Measurements from ENCODE around the gene MKRN1. TPM values are rescaled to one million over a fixed set of nuclear protein-coding genes. Genes with fewer than 3 reads are reported as not detected.
"Not testable (repeated sequence)": the region's sequence is repeated elsewhere in the genome, so short reads cannot be mapped to it uniquely, and the experiment has no call there.

Gene MKRN1
- total RNA-seq, result 94.7 TPM
- long read RNA-seq, transcript MKRN1-202 (5 exons, 1,601 nt), result minor isoform, 47 of 510 reads
- long read RNA-seq, transcript MKRN1-201 (8 exons, 3,151 nt), result major isoform, 423 of 510 reads
- long read RNA-seq, partial matches to known transcripts, result 5 of 510 reads
- long read RNA-seq, other reads (novel, unspliced or antisense), result 33 of 510 reads

DNA sequence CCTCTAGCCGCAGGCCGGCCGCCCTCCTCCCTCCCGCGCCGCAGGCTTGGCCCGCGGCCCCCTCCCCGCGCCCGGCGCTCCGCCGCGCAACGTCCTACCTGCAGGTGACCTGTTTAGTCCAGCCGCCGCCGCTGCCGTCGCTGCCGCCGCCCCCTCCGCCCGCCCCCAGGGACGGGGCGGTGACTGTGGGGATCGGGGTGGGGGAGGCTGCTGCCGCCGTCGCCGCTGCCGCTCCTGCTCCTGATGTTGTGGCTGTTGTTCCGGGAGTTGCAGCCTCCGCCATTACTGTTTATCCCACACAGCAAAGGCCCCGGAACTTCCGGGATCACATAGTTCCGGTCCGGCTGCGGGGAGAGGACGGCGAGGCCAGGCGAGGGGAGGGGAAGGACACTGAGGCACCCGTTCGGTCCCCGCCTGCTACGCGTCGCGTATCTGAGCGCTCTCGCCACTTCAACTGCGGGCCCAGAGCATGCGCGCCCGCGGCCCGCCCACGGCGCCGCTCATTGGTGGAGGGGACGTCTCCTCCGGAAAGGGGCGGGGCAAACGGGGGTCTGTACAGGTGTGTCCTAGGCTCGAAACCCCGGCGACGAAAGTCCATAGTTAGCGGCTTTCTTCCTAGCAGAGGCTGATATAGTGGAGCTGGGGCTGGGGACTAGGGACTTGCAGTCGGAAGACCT, at the start of gene MKRN1:
MKRN1 (minus strand) TSS at position 444 of the 677 bp plus-strand sequence; CDS start at position 283, 161 bp downstream.
- intact Hi-C loops (cut with DNase I), result loop anchor here (5.0 kb wide), 1 partner anchor 173 kb away; no protein-coding TSS in a partner anchor
- ATAC-seq (ENCODE audit: poor library complexity), result peak; percentile 98
- peak; percentile 97 for DNase-seq

- ATAC-seq (ENCODE audit: poor library complexity), result no peak
Measured at GRCh38 chr7:140526787-140527664, 47.7 kb upstream of the MKRN1 start.

DNA sequence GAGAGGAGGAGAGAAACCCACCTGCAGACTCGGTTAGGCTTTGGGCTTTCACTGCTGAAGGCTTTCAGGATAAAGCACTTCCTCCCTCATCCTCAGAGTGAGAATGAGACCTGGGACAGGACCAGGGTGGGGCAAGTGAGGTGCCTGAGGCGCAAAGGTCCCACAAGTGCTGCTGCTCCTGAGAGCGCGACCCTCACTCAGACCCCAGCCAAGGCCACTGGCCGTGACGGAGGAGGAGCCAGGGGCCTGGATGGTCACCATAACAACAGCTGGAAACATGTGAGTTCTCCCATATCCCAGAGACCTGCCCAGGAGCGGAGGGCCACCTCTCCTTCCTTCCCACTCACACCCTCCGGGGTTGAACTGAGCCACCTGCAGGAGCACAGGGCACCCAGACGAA, 46.9 kb upstream of the MKRN1 start:
- DNase-seq (peak; percentile 13), ATAC-seq (ENCODE audit: poor library complexity) (no peak)
- intact Hi-C loops (cut with DNase I), result no loop called here

More at GRCh38 chr7:140526787-140527664, 47.7 kb upstream of the MKRN1 start:
- peak; percentile 35 for DNase-seq
- intact Hi-C loops (cut with DNase I), result no loop called here

DNA sequence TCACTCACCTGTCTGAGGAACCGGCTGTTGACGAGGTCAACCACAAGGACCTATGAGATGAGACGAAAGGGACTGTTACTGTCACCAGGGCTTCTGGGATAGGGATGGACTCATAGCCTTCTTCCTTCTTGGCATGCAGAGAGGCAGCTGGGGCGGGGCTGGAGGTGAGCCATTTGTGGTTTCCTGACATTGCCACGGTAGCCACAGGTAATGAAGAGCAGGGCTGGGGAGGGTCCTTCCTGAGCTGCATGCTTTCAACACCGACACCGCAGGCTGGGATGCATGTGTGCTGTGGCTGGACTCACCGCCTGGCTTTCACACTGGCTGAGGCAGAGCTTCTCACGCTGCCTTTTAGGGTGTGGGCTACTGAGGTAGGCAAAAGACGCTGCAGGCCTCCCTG, 46.4 kb upstream of the MKRN1 start:
- intact Hi-C loops (cut with DNase I), result no loop called here
- ATAC-seq (ENCODE audit: poor library complexity) (no peak), DNase-seq (peak; percentile 40)

- intact Hi-C loops (cut with DNase I), result no loop called here
- ATAC-seq (ENCODE audit: poor library complexity) (no peak), DNase-seq (no peak)
Measured at GRCh38 chr7:140521421-140521820, 42.1 kb upstream of the MKRN1 start.

DNA sequence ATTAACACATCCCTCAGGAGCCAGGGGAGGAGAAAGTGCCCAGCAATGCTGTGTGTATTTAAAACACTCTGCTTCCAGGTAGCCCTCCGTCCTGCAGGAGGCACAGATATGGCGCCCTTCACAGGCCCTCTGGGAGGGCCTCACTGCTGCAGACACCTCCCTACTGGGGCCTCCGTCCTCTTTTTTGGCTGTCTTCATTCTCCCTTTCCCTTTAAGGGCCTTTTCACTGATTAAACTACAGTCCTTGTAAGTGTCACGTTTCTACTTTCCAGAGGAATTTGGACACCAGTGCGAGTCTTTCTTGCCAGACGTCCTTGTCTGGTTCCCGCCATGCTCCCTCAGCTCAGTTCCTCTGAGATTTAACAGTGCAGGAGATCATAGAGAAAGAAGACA, 39.7 kb upstream of the MKRN1 start:
- peak; percentile 50 for ATAC-seq (ENCODE audit: poor library complexity)
- DNase-seq, result no peak
- intact Hi-C loops (cut with DNase I), result loop anchor here (2.0 to 5.0 kb wide), 2 partner anchors 48 to 134 kb away; no protein-coding TSS in a partner anchor

GRCh38 chr7:140518370-140519006, 39.2 kb upstream of the MKRN1 start:
- ATAC-seq (ENCODE audit: poor library complexity), result peak; percentile 22
- DNase-seq, result no peak
- intact Hi-C loops (cut with DNase I), result loop anchor here (2.0 to 5.0 kb wide), 2 partner anchors 49 to 134 kb away; no protein-coding TSS in a partner anchor

DNA sequence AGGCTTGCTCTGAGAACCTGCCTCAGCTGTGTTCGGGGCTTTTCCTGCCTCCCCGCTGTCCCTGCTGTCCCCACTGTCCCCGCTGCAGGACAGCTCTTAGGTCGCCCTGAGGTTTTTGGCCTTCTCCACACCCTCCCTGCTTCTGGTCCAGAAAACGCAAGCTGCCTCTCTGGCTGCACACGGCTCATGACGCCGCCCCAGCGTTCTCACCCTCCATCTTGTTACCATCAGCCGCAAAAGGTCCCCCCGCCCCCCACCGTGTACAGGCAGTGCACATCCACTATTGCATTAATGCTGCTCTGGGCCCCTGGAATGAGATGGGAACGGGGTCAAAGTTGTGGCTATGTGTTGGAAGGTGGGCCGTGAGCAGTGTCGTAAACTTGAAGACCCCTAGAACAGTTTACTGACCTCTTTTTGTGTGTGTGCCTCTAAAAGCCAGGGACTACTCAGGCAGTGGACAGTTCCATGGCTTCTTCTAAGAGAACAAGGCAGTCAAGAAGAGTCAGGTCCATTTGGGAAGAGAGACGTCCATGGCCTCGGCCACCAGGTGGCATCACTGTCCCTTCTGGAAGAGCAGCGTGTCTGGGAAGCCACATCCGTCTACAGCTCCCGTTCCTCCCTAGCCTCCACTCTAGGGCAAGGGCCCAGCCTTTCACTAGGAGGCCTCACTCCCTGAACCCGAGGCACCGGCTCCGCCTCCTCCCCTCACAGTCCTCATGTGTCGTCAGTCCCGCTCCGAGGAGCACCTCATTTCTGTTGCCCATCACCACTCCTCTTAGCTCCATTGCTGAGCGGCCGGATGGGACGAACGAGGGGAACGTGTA, 38.5 kb upstream of the MKRN1 start:
- peak; percentile 94 for DNase-seq
- peak; percentile 94 for ATAC-seq (ENCODE audit: poor library complexity)
- intact Hi-C loops (cut with DNase I), result loop anchor here (2.0 to 5.0 kb wide), 2 partner anchors 50 to 135 kb away; no protein-coding TSS in a partner anchor

- ATAC-seq (ENCODE audit: poor library complexity), result peak; percentile 37
- intact Hi-C loops (cut with DNase I), result no loop called here
- peak; percentile 71 for DNase-seq
Measured at GRCh38 chr7:140512317-140513000, 33.2 kb upstream of the MKRN1 start.

GRCh38 chr7:140509789-140510188, 30.5 kb upstream of the MKRN1 start:
- intact Hi-C loops (cut with DNase I), result no loop called here
- ATAC-seq (ENCODE audit: poor library complexity) (no peak), DNase-seq (no peak)

DNA sequence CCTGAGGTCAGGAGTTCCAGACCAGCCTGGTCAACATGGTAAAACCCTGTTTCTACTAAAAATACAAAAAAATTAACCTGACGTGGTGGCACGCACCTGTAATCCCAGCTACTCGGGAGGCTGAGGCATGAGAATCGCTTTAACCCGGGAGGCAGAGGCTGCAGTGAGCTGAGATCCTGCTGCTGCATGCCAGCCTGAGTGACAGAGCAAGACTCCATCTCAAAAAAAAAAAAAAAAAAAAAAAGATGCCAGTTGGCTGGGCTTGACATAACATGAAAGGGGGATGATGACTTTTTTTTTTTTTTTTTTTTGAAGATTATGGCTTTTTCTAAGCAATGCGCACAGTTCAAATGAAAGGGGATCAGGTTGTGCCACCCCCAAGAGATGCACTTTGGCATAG, 28.3 kb upstream of the MKRN1 start:
- intact Hi-C loops (cut with DNase I); DNase-seq: not testable (repeated sequence)
- ATAC-seq (ENCODE audit: poor library complexity), result peak; percentile 22

DNA sequence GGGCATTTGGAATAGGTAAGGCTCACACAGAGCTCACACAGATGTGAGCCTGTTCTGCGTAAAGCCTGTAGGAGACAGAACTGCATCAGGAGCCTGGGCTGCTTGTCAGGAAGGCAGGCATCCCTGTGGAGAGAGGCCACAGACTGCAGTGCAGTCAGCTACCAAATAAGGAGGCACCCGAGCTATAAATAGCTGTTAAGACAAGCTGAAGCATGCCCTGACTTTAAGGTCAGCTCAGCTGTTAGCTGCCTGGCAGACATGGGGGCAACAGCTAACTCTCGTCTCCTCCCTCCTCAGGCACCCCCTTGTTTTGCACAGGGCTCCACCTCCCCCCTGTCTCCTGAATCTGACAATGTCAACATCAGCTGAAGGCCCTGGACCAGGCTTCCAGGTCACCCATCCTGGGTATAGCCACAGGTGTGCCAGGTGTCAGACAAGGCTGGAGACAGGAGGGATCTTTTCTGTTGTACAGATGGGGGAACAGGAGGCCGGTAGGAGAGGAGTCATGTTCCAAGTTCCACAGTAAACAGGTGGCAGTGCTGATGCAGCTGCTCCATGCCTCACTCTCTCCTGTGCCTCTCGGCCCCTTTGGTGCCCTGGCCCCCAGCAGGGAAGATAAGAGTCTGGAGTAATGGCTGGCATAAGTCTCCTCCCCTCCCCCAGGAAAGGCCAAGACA, 27.6 kb upstream of the MKRN1 start:
- peak; percentile 94 for ATAC-seq (ENCODE audit: poor library complexity)

GRCh38 chr7:140501966-140502365, 22.7 kb upstream of the MKRN1 start:
- no peak for ATAC-seq (ENCODE audit: poor library complexity)
- intact Hi-C loops (cut with DNase I), result no loop called here
- DNase-seq, result no peak

More for the DNA sequence above, 27.6 kb upstream of the MKRN1 start:
- peak; percentile 65 for DNase-seq
- intact Hi-C loops (cut with DNase I), result no loop called here

- DNase-seq; ATAC-seq (ENCODE audit: poor library complexity); intact Hi-C loops (cut with DNase I): not testable (repeated sequence)
Measured at GRCh38 chr7:140497807-140498206, 18.5 kb upstream of the MKRN1 start.

GRCh38 chr7:140497241-140497769, 18.0 kb upstream of the MKRN1 start:
- no peak for DNase-seq
- no peak for ATAC-seq (ENCODE audit: poor library complexity)
- intact Hi-C loops (cut with DNase I), result no loop called here

DNA sequence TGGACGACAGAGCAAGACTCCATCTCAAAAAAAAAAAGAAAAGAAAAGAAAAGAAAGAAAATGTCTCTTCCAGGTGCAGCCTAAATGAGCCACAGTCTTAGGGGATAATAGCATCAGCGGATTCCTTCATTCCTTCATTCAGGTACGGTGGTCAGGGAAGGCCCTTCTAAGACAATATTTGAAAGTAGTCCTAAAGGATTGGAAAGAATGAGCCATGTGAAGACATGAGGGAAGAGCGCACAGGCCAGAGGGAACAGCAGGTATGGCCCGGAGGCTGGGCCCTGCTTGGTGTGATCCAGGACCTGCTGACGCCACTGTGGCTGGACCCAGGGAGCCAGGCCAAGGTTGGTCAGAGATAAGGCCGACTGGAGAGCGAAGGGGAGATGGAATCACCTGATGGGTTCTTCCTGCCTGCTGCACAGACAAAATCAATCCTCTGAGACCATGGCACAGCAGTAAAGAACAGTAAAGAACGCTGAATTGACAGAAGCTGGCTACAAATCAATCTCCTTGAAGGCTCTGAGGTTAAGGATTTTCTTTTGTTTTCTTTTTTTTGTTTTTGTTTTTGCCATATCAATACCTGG, 16.3 kb upstream of the MKRN1 start:
- DNase-seq (no peak), ATAC-seq (ENCODE audit: poor library complexity) (no peak)
- intact Hi-C loops (cut with DNase I), result no loop called here

Data from Right ventricle myocardium superior (tissue), 1 donor.